Measurements from ENCODE around the gene KCNQ1.

GRCh38 chr11:2653930-2654739 lies 209.3 kb downstream of the KCNQ1 start:
- no peak for TF ChIP-seq CTCF (IDR thresholded peaks at IDR 0.05; ENCODE audit: poor library complexity, severe bottlenecking)
- TF ChIP-seq SMC3 (conservative IDR thresholded peaks at IDR 0.05; ENCODE audit: poor library complexity), result no peak
- TF ChIP-seq POLR2AphosphoS5 (IDR thresholded peaks at IDR 0.05), result no peak
- TF ChIP-seq MXI1 (conservative IDR thresholded peaks at IDR 0.05; ENCODE audit: poor library complexity, severe bottlenecking), result no peak
- no peak for TF ChIP-seq REST (IDR thresholded peaks at IDR 0.05; ENCODE audit: borderline replicate concordance)

Data from neural cell (in vitro differentiated cells).